B cell (primary cell): ENCODE measurements around the gene ATP9A. TPM values are rescaled to one million over a fixed set of nuclear protein-coding genes. Genes with fewer than 3 reads are reported as not detected.

Experiments
- ATAC-seq: fragments of 200-7000 bp; cut with Tn5 transposase; one replicate; pipeline ENCODE4 v1.10.0; 2021; ENCODE audit warnings: low read depth, mild to moderate bottlenecking, moderate number of reproducible peaks, moderate library complexity
- CTCF ChIA-PET: fragments of 350-600 bp; sonication (Branson Sonifier 250); formaldehyde crosslinking; loops from one replicate; lab custom pipeline; 2021; ENCODE audit warnings: antibody characterized with exemption, inconsistent platforms; lab: Charles Lee
- POLR2A ChIA-PET: fragments of 350-600 bp; sonication (Branson Sonifier 250); formaldehyde crosslinking; loops from one replicate; lab custom pipeline; 2021; ENCODE audit warnings: antibody characterized with exemption; lab: Charles Lee
- DNase-seq: peaks from one replicate; pipeline ENCODE4 v3.0.0; 2013
- H2AFZ ChIP-seq: 2 replicates; pipeline ENCODE4 v1.6.1; 2012; ENCODE audit warnings: mild to moderate bottlenecking, low read depth, low read length; ENCODE audit not compliant: insufficient read depth, poor library complexity, severe bottlenecking
- H3K27ac ChIP-seq, 2 donors: 1 replicate in 1 of 2; 2 replicates in 1 of 2; pipeline ENCODE4 v1.5.1; 2012 to 2013; ENCODE audit warnings: low read length in 2 of 2, mild to moderate bottlenecking in 2 of 2, moderate library complexity in 1 of 2
- H3K27me3 ChIP-seq, 4 experiments: fragments of 200-600 bp in 1 of 4; sonication (generic) in 1 of 4; replicated peaks in 1 of 4; 1 replicate in 2 of 4; 2 replicates in 2 of 4; pipeline versions ENCODE4 v1.6.1 to v1.7.0; 2013 to 2016; ENCODE audit warnings: low read length in 3 of 4, mild to moderate bottlenecking in 2 of 4, mixed read lengths in 1 of 4, moderate library complexity in 1 of 4; ENCODE audit not compliant: insufficient read depth in 4 of 4, control insufficient read depth in 3 of 4; ENCODE audit errors: control extremely low read depth in 1 of 4
- H3K36me3 ChIP-seq, 2 experiments: replicated peaks in 1 of 2; 1 replicate in 1 of 2; 2 replicates in 1 of 2; pipeline versions ENCODE4 v1.6.1 to v1.7.1; 2013; ENCODE audit warnings: low read length in 1 of 2; ENCODE audit not compliant: insufficient read depth in 2 of 2, control insufficient read depth in 1 of 2; ENCODE audit errors: control extremely low read depth in 1 of 2, extremely low read depth in 1 of 2
- H3K4me1 ChIP-seq, 2 donors: fragments of 200-600 bp in 1 of 2; sonication (generic) in 1 of 2; 1 replicate in 1 of 2; 2 replicates in 1 of 2; pipeline versions ENCODE4 v1.5.1 to v1.6.1; 2013 to 2017; ENCODE audit warnings: low read length in 2 of 2; ENCODE audit not compliant: control insufficient read depth in 2 of 2, insufficient read depth in 2 of 2
- H3K4me2 ChIP-seq: replicated peaks from 2 replicates; pipeline ENCODE3; 2012; ENCODE audit warnings: mild to moderate bottlenecking, low read depth, low read length; ENCODE audit not compliant: poor library complexity, severe bottlenecking
- H3K4me3 ChIP-seq, 5 experiments: fragments of 200-600 bp in 1 of 5; sonication (generic) in 1 of 5; 1 replicate in 3 of 5; 2 replicates in 2 of 5; pipeline versions ENCODE4 v1.5.1 to v1.7.0; 2011 to 2016; ENCODE audit warnings: low read length in 4 of 5, mild to moderate bottlenecking in 4 of 5, low read depth in 2 of 5, control low read depth in 1 of 5, moderate library complexity in 1 of 5; ENCODE audit not compliant: insufficient read depth in 1 of 5; ENCODE audit errors: control extremely low read depth in 1 of 5, extremely low read depth in 1 of 5
- H3K79me2 ChIP-seq: fragments of 200-600 bp; sonication (generic); one replicate; pipeline ENCODE4 v1.6.0; 2016; ENCODE audit warnings: low read length; ENCODE audit not compliant: control insufficient read depth, insufficient read depth
- H3K9ac ChIP-seq: fragments of 200-600 bp; sonication (generic); 2 replicates; pipeline ENCODE4 v1.6.1; 2017; ENCODE audit warnings: mild to moderate bottlenecking, low read length, moderate library complexity
- H3K9me3 ChIP-seq, 3 donors: one replicate each; pipeline versions ENCODE4 v1.6.1 to v1.7.1; 2013; ENCODE audit warnings: low read length in 2 of 3; ENCODE audit not compliant: control insufficient read depth in 2 of 3, insufficient read depth in 1 of 3; ENCODE audit errors: control extremely low read depth in 1 of 3
- H4K20me1 ChIP-seq: 2 replicates; pipeline ENCODE4 v1.6.0; 2012; ENCODE audit warnings: mild to moderate bottlenecking, low read length; ENCODE audit not compliant: insufficient read depth, control insufficient read depth, poor library complexity, severe bottlenecking
- H3K27ac Mint-ChIP-seq: one replicate; pipeline ENCODE4 v1.8.0; 2021; ENCODE audit warnings: mixed read lengths
- H3K27me3 Mint-ChIP-seq: one replicate; pipeline ENCODE4 v1.8.0; 2021; ENCODE audit warnings: mixed read lengths
- H3K4me1 Mint-ChIP-seq: one replicate; pipeline ENCODE4 v1.8.0; 2021; ENCODE audit warnings: mixed read lengths
- H3K4me3 Mint-ChIP-seq: one replicate; pipeline ENCODE4 v1.8.0; 2021; ENCODE audit warnings: mixed read lengths
- H3K9me3 Mint-ChIP-seq: one replicate; pipeline ENCODE4 v1.8.0; 2022; ENCODE audit warnings: mixed read lengths; ENCODE audit not compliant: insufficient read depth
- EZH2 ChIP-seq: IDR thresholded peaks from 2 replicates; pipeline ENCODE4 v1.6.1; 2012; ENCODE audit warnings: borderline replicate concordance, low read depth, mild to moderate bottlenecking, moderate library complexity, low read length; ENCODE audit not compliant: insufficient read depth, poor library complexity, severe bottlenecking
- WGBS: methylation state at CpG from one replicate; pipeline ENCODE4 v1.1.5; 2013; ENCODE audit warnings: missing lambda C conversion rate; ENCODE audit not compliant: insufficient coverage; 5-methylcytosine and 5-hydroxymethylcytosine counted together
- intact Hi-C: fragments of 100-400 bp; cut with micrococcal nuclease; formaldehyde crosslinking; loops from one replicate; pipeline ENCODE4 v1.10.0; 2022
- polyA plus RNA-seq: library from polyadenylated mRNA; depleted of rRNA; stranded (reverse); fragments of >200 nt; gene quantifications from 2 replicates; pipeline ENCODE4 v1.2.3, GENCODE V29; 2012
- total RNA-seq, 2 donors: library from RNA; stranded (reverse); fragments of 120-200 nt in 1 of 2; gene quantifications; 1 replicate in 1 of 2; 2 replicates in 1 of 2; pipeline versions ENCODE4 v1.2.3 to v1.2.4, GENCODE V29; 2013 to 2022
- TF ChIP-seq, protein P1 (sequence below): fragments of 200-600 bp; IDR thresholded peaks from one replicate; pipeline ENCODE4 v1.8.0; 2022; ENCODE audit warnings: antibody characterized with exemption, mild to moderate bottlenecking

ATP9A gene
- total and polyA plus RNA-seq, 2 donors (not counting 1 experiment from before 2014, with no cell fraction given): 0.13 to 0.22 TPM

DNA sequence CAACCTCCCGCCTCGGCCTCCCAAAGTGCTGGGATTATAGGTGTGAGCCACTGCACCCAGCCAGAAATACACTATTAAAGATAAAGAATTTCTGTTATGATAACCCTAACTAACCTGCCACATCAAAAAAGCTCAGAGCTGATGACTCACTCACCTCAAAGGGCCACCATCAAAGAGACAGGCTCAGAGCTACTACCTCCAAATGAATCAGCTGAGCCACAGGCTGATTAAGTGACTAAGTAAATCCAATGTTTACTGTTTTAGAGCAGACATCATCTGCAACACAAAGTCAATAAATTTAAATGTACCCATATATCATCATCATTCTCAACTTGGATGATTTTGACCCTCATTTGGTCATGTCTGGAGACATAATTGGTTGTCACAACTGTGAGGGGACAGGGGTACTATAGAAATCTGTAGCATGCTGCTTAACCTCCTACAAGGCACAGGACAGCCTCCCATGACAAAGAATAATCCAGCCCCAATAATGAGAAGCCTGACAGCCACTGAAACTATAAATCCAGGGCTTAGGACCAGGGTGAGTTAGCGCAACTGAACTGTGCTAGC is 106.5 kb downstream of the ATP9A start:
- no peak overlapping the region for H3K4me3 ChIP-seq
- no peaks in the 10 kb centered on the region for H3K9me3 ChIP-seq
- no peaks in the 10 kb centered on the region for H3K36me3 ChIP-seq
- ChIA-PET CTCF (interaction anchor here (0.7 kb wide), 1 partner anchor 25 kb away, joined by 3 read pairs; no protein-coding TSS in a partner anchor), POLR2A (interaction anchor here (0.7 kb wide), 1 partner anchor 100 kb away, joined by 4 read pairs; no protein-coding TSS in a partner anchor)
- H3K9ac ChIP-seq: no peak overlapping the region
- Mint-ChIP-seq H3K27me3 (no peaks in the 10 kb centered on the region), H3K4me3 (no peak overlapping the region), H3K9me3 (no peaks in the 10 kb centered on the region), H3K27ac (no peak overlapping the region), H3K4me1 (peaks cover 10% of the 10 kb centered on the region)
- TF ChIP-seq, protein P1, sequence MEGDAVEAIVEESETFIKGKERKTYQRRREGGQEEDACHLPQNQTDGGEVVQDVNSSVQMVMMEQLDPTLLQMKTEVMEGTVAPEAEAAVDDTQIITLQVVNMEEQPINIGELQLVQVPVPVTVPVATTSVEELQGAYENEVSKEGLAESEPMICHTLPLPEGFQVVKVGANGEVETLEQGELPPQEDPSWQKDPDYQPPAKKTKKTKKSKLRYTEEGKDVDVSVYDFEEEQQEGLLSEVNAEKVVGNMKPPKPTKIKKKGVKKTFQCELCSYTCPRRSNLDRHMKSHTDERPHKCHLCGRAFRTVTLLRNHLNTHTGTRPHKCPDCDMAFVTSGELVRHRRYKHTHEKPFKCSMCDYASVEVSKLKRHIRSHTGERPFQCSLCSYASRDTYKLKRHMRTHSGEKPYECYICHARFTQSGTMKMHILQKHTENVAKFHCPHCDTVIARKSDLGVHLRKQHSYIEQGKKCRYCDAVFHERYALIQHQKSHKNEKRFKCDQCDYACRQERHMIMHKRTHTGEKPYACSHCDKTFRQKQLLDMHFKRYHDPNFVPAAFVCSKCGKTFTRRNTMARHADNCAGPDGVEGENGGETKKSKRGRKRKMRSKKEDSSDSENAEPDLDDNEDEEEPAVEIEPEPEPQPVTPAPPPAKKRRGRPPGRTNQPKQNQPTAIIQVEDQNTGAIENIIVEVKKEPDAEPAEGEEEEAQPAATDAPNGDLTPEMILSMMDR: no peak
- TF ChIP-seq EZH2: no peak
- no peaks in the 10 kb centered on the region for H4K20me1 ChIP-seq
- no peak overlapping the region for H3K27ac ChIP-seq
- no peak overlapping the region for H2AFZ ChIP-seq
- WGBS: 100% methylated on average over 1 of the region's 3 CpGs
- no peaks in the 10 kb centered on the region for H3K79me2 ChIP-seq
- DNase-seq (no peak), ATAC-seq (no peak)
- H3K27me3 ChIP-seq: no peaks in the 10 kb centered on the region
- intact Hi-C loops: no loop called here
- H3K4me2 ChIP-seq: no peak overlapping the region
- H3K4me1 ChIP-seq: peaks cover 2% of the 10 kb centered on the region in 2 donors

DNA sequence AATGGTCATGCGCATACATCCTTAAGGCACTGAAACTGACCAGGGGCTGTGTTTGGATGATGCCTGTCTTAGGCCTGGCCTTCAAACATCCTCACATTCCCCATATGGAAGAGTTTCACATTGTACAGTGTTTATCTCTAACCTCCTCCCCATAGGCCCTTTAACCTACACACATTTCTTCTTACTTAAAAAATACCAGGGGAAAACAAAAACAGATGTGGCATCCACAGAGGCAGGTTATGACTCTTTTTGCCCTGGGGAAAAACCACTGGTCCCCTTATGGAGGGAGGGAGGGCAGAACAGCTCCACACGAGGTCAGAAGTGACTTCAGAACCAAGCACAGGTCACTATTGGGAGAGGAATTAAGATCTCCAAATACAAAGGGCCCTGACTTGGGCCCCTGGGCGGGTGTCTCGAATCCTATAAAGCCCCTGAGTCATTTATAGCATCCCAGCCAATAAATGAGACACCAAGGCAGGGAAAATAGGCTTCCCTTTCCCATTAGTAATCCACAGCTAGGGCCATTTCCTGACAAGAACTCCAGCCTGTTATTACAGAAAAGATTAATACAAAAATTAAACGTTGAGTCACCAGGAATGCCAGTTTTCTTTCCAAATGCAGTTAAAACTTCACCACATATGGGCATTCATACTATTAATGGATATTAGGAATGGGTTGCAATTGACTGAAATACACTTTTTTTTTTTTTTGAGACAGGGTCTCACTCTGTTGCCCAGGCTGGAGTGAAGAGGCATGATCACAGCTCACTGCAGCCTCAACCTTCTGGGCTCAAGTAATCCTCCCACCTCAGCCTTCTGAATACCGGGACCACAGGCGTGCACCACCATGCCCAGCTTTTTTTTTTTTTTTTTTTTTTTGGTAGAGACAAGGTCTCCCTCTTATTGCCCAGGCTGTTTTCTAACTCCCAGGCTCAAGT is 107.2 kb downstream of the ATP9A start:
- no peak for ATAC-seq

More for the DNA sequence above, 107.2 kb downstream of the ATP9A start:
- no peaks in the 10 kb centered on the region for H3K79me2 ChIP-seq
- Mint-ChIP-seq H3K4me1 (peaks cover 7% of the 10 kb centered on the region), H3K4me3 (no peak overlapping the region), H3K27ac (no peak overlapping the region), H3K9me3 (no peaks in the 10 kb centered on the region), H3K27me3 (no peaks in the 10 kb centered on the region)
- TF ChIP-seq, protein P1: no peak
- TF ChIP-seq EZH2: no peak
- no peak overlapping the region for H3K4me3 ChIP-seq
- ChIA-PET CTCF (interaction anchor here (0.7 kb wide), 1 partner anchor 24 kb away, joined by 3 read pairs; no protein-coding TSS in a partner anchor), POLR2A (no interaction called here)
- H3K9me3 ChIP-seq: no peaks in the 10 kb centered on the region
- no peaks in the 10 kb centered on the region for H3K27me3 ChIP-seq
- no peak overlapping the region for H3K9ac ChIP-seq
- no peaks in the 10 kb centered on the region for H4K20me1 ChIP-seq
- no peak overlapping the region for H3K27ac ChIP-seq
- no peak overlapping the region for H3K4me2 ChIP-seq
- no peak for DNase-seq
- H3K4me1 ChIP-seq: no peaks in the 10 kb centered on the region
- H2AFZ ChIP-seq: no peak overlapping the region
- intact Hi-C loops: no loop called here
- WGBS: 60% methylated on average over 1 of the region's 7 CpGs
- no peaks in the 10 kb centered on the region for H3K36me3 ChIP-seq
